ENCODE measurements around the gene MAMDC2. TPM values are rescaled to one million over a fixed set of nuclear protein-coding genes. Genes with fewer than 3 reads are reported as not detected.
A peak's percentile ranks its signal among the peaks of the same experiment; 100 is the strongest.

Gene MAMDC2
- total and polyA plus RNA-seq, 2 of the 4 experiments (the other 2 are of a cell fraction): 5.0 to 5.2 TPM

GRCh38 chr9:70121818-70122436 lies 78.3 kb downstream of the MAMDC2 start:
- BruUV-seq (replicated peaks): no TSS peak
- peak overlapping the region; percentile 41; the same call in 1 of the 2 replicates for H3K14ac ChIP-seq (replicated peaks; ENCODE audit: low read depth, low read length)
- peak overlapping the region; percentile 70 for H3K4ac ChIP-seq (ENCODE audit: low read depth, low read length)
- peak overlapping the region; percentile 48 for H2BK120ac ChIP-seq (ENCODE audit: low read depth, low read length)
- no CpG with 5 or more reads among the region's 2 CpGs for WGBS, 2 experiments (ENCODE audit: extremely low coverage in 2 of 2, insufficient read length in 1 of 2)
- H3K79me1 ChIP-seq (ENCODE audit: low read depth in 1 of 2, low read length in 2 of 2): no peaks in the 10 kb centered on the region
- ATAC-seq (ENCODE audit: low read depth) (no peak), DNase-seq (peak; percentile 65)
- H4K5ac ChIP-seq (ENCODE audit: low read depth, low read length): no peak overlapping the region
- H3K4me1 ChIP-seq (ENCODE audit: control insufficient read depth, insufficient read depth, low read length): peaks cover 17% of the 10 kb centered on the region
- H3K23ac ChIP-seq (ENCODE audit: low read depth, low read length): peak overlapping the region; percentile 13; the same call in 1 of the 2 replicates
- CTCF ChIA-PET: interaction anchor here (0.5 to 1.5 kb wide), 6 partner anchors 11 to 840 kb away, joined by 3 to 5 read pairs (median 4); no protein-coding TSS in a partner anchor
- no peak overlapping the region; a peak in 1 of 4 replicates for H4K8ac ChIP-seq (ENCODE audit: low read depth in 2 of 2, low read length in 2 of 2)
- intact Hi-C loops (cut with micrococcal nuclease) (loop anchor here (1.0 to 5.0 kb wide), 4 partner anchors 107 to 480 kb away; partner anchors contain the start of gene SMC5), in situ Hi-C loops (cut with MboI; ENCODE audit: low sequenced_read_pairs) (loop anchor here (10.0 to 25.0 kb wide), 2 partner anchors 483 to 710 kb away; no protein-coding TSS in a partner anchor), dilution Hi-C loops (cut with HindIII; ENCODE audit: low sequenced_read_pairs, unreplicated experiment) (no loop called here)
- peaks cover 14% of the 10 kb centered on the region; the same call in 1 of the 2 replicates for H3K9me1 ChIP-seq (ENCODE audit: insufficient read depth, low read length)
- H3K4me3 ChIP-seq (ENCODE audit: insufficient read depth, low read depth, low read length): no peak overlapping the region
- TF ChIP-seq MAFK (IDR thresholded peaks at IDR 0.05; ENCODE audit: low read depth, low read length) (peak; percentile 22; the same call in 1 of the 2 replicates), USF2 (IDR thresholded peaks at IDR 0.05; ENCODE audit: low read depth, low read length) (no peak)
- peak overlapping the region; percentile 2 for H2AK9ac ChIP-seq (replicated peaks; ENCODE audit: low read depth, low read length, poor library complexity)
- H2AK5ac ChIP-seq (ENCODE audit: low read depth, low read length): peak overlapping the region; percentile 81; the same call in 1 of the 2 replicates
- peak overlapping the region; percentile 4 for H2BK5ac ChIP-seq (ENCODE audit: low read depth, low read length, poor library complexity, severe bottlenecking)
- H3K36me3 ChIP-seq (ENCODE audit: control insufficient read depth, insufficient read depth, low read length): no peaks in the 10 kb centered on the region
- H3K4me2 ChIP-seq (ENCODE audit: low read depth, low read length): no peak overlapping the region
- H3K27me3 ChIP-seq (ENCODE audit: control insufficient read depth, insufficient read depth, low read length): no peaks in the 10 kb centered on the region
- H2BK20ac ChIP-seq (ENCODE audit: low read depth, low read length): peak overlapping the region; percentile 50; the same call in 1 of the 2 replicates
- H2AFZ ChIP-seq (replicated peaks; ENCODE audit: low read length, poor library complexity): no peak overlapping the region
- no peak overlapping the region for H3K56ac ChIP-seq (ENCODE audit: extremely low read depth, insufficient read depth, low read length)
- H3K27ac ChIP-seq (ENCODE audit: insufficient read depth, low read length): no peak overlapping the region
- no peaks in the 10 kb centered on the region for H3K9me3 ChIP-seq (ENCODE audit: control insufficient read depth, insufficient read depth, low read length)
- H2BK15ac ChIP-seq (ENCODE audit: low read depth, low read length): peak overlapping the region; percentile 31; the same call in 2 of the 3 replicates
- H4K20me1 ChIP-seq (ENCODE audit: insufficient read depth, low read length): no peaks in the 10 kb centered on the region
- POLR2A ChIA-PET (ENCODE audit: unreplicated experiment): no interaction called here
- peak overlapping the region; percentile 20; the same call in 1 of the 2 replicates for H3K18ac ChIP-seq (ENCODE audit: low read depth, low read length)
- H3K9ac ChIP-seq (ENCODE audit: low read depth, low read length): no peak overlapping the region
- H4K91ac ChIP-seq (ENCODE audit: insufficient read depth, low read depth, low read length): no peak overlapping the region

All from IMR-90 (cell line).